Liver (tissue), 9 donors: ENCODE measurements around the gene SRRM1. TPM values are rescaled to one million over a fixed set of nuclear protein-coding genes. Genes with fewer than 3 reads are reported as not detected.

Experiments used
- DNase-seq: peaks from one replicate; pipeline ENCODE4 v3.0.0-alpha.2; 2017; ENCODE audit warnings: low spot score
- H3K27ac ChIP-seq, 2 donors: one replicate each; pipeline ENCODE4 v1.7.0; 2013; ENCODE audit warnings: inconsistent platforms in 2 of 2, low read length in 2 of 2, control low read depth in 1 of 2, low read depth in 1 of 2, mild to moderate bottlenecking in 1 of 2
- H3K27me3 ChIP-seq, 4 donors: one replicate each; pipeline versions ENCODE4 v1.6.1 to v1.7.0; 2013; ENCODE audit warnings: low read length in 3 of 4, inconsistent platforms in 1 of 4, mild to moderate bottlenecking in 1 of 4, moderate library complexity in 1 of 4; ENCODE audit not compliant: control insufficient read depth in 4 of 4, insufficient read depth in 4 of 4
- H3K36me3 ChIP-seq, 4 donors: one replicate each; pipeline versions ENCODE4 v1.6.1 to v1.7.0; 2013; ENCODE audit warnings: low read length in 3 of 4, mild to moderate bottlenecking in 3 of 4, low read depth in 1 of 4, moderate library complexity in 1 of 4; ENCODE audit not compliant: control insufficient read depth in 4 of 4, insufficient read depth in 3 of 4
- H3K4me1 ChIP-seq, 4 donors: one replicate each; pipeline versions ENCODE4 v1.6.1 to v1.7.0; 2013; ENCODE audit warnings: low read length in 3 of 4, mild to moderate bottlenecking in 3 of 4, moderate library complexity in 1 of 4; ENCODE audit not compliant: control insufficient read depth in 4 of 4, insufficient read depth in 4 of 4
- H3K4me3 ChIP-seq, 3 donors: one replicate each; pipeline versions ENCODE4 v1.6.1 to v1.7.0; 2013; ENCODE audit warnings: low read length in 3 of 3, control low read depth in 1 of 3, low read depth in 1 of 3, mild to moderate bottlenecking in 1 of 3
- H3K9ac ChIP-seq, 2 donors: one replicate each; pipeline ENCODE4 v1.7.0; 2013; ENCODE audit warnings: low read length in 2 of 2, mild to moderate bottlenecking in 2 of 2, moderate library complexity in 2 of 2, control low read depth in 1 of 2, low read depth in 1 of 2
- H3K9me3 ChIP-seq, 4 donors: one replicate each; pipeline versions ENCODE4 v1.6.1 to v1.7.0; 2013; ENCODE audit warnings: low read length in 3 of 4; ENCODE audit not compliant: control insufficient read depth in 4 of 4
- EGR1 ChIP-seq, 2 donors: IDR thresholded peaks; 2 replicates each; pipeline ENCODE4 v1.6.1; 2016 to 2018; ENCODE audit warnings: antibody characterized with exemption in 2 of 2, low read depth in 2 of 2
- FOXA1 ChIP-seq: IDR thresholded peaks from 2 replicates; pipeline ENCODE4 v1.6.1; 2016; ENCODE audit warnings: antibody characterized with exemption
- FOXA2 ChIP-seq: IDR thresholded peaks from 2 replicates; pipeline ENCODE4 v1.6.1; 2016; ENCODE audit warnings: antibody characterized with exemption
- GABPA ChIP-seq, 2 donors: IDR thresholded peaks in 1 of 2; conservative IDR thresholded peaks in 1 of 2; 2 replicates each; pipeline ENCODE4 v1.6.1; 2016; ENCODE audit warnings: antibody characterized with exemption in 2 of 2, mild to moderate bottlenecking in 1 of 2, moderate library complexity in 1 of 2
- HNF4A ChIP-seq, 2 donors: conservative IDR thresholded peaks; 2 replicates each; pipeline ENCODE4 v1.6.1; 2016; ENCODE audit warnings: antibody characterized with exemption in 2 of 2, mild to moderate bottlenecking in 2 of 2
- HNF4G ChIP-seq: IDR thresholded peaks from 2 replicates; pipeline ENCODE4 v1.6.1; 2016; ENCODE audit warnings: antibody characterized with exemption
- JUND ChIP-seq, 2 donors: IDR thresholded peaks; 2 replicates each; pipeline ENCODE4 v1.6.1; 2016; ENCODE audit warnings: antibody characterized with exemption in 2 of 2
- NR2F2 ChIP-seq: IDR thresholded peaks from 2 replicates; pipeline ENCODE4 v1.6.1; 2016; ENCODE audit warnings: antibody characterized with exemption
- RAD21 ChIP-seq, 2 donors: IDR thresholded peaks; 2 replicates each; pipeline ENCODE4 v1.6.1; 2016; ENCODE audit warnings: antibody characterized with exemption in 2 of 2, mild to moderate bottlenecking in 2 of 2
- RXRA ChIP-seq, 2 donors: IDR thresholded peaks; 2 replicates each; pipeline ENCODE4 v1.6.1; 2017 to 2018; ENCODE audit warnings: antibody characterized with exemption in 2 of 2, mild to moderate bottlenecking in 1 of 2
- SP1 ChIP-seq: IDR thresholded peaks from 2 replicates; pipeline ENCODE4 v1.6.1; 2018; ENCODE audit warnings: antibody characterized with exemption, mild to moderate bottlenecking
- TAF1 ChIP-seq: conservative IDR thresholded peaks from 2 replicates; pipeline ENCODE4 v1.6.1; 2016; ENCODE audit warnings: antibody characterized with exemption, mild to moderate bottlenecking
- YY1 ChIP-seq: IDR thresholded peaks from 2 replicates; pipeline ENCODE4 v1.6.1; 2016; ENCODE audit warnings: antibody characterized with exemption, mild to moderate bottlenecking
- WGBS: extraction: QIAGEN DNeasy Blood & Tissue Kit; methylation state at CpG from one replicate; pipeline ENCODE4 v1.1.7; 2013; 5-methylcytosine and 5-hydroxymethylcytosine counted together
- polyA plus RNA-seq, 2 donors: library from polyadenylated mRNA; stranded (reverse) in 1 of 2; unstranded in 1 of 2; fragments of 200-250 nt in 1 of 2; fragments of >200 nt in 1 of 2; fragmentation: Nextera tagmentation in 1 of 2; extraction: Ambion mirVana in 1 of 2; gene quantifications; one replicate each; pipeline versions ENCODE4 v1.2.1 to v1.2.3, GENCODE V29; 2013 to 2015
- total RNA-seq, 2 donors: library from RNA; depleted of rRNA; stranded (reverse); fragments of >200 nt; gene quantifications; one replicate each; pipeline ENCODE4 v1.2.3, GENCODE V29; 2014
- TF ChIP-seq, protein P1 (sequence below): IDR thresholded peaks from 2 replicates; pipeline ENCODE4 v1.6.1; 2016; ENCODE audit warnings: antibody characterized with exemption
- TF ChIP-seq, protein P2 (sequence below): IDR thresholded peaks from 2 replicates; pipeline ENCODE4 v1.6.1; 2016; ENCODE audit warnings: antibody characterized with exemption
- TF ChIP-seq, protein P3 (sequence below): IDR thresholded peaks from 2 replicates; pipeline ENCODE4 v1.6.1; 2016; ENCODE audit warnings: antibody characterized with exemption, mild to moderate bottlenecking
- TF ChIP-seq, protein P4 (sequence below): fragments of 150-350 bp; IDR thresholded peaks from 2 replicates; pipeline ENCODE4 v1.5.1; 2017; ENCODE audit warnings: improper control_type of control experiment, low read depth, low read length; ENCODE audit not compliant: missing input control
- TF ChIP-seq, protein P5 (sequence below): IDR thresholded peaks from 2 replicates; pipeline ENCODE4 v1.6.1; 2016; ENCODE audit warnings: antibody characterized with exemption
- donor health status: healthy.
- donor health status: healthy.
- donor health status: healthy.
- donor health status: healthy.
- donor health status: healthy.

SRRM1 gene
- total and polyA plus RNA-seq, 4 donors: 18.4 to 66.0 (median 31.6) TPM

DNA sequence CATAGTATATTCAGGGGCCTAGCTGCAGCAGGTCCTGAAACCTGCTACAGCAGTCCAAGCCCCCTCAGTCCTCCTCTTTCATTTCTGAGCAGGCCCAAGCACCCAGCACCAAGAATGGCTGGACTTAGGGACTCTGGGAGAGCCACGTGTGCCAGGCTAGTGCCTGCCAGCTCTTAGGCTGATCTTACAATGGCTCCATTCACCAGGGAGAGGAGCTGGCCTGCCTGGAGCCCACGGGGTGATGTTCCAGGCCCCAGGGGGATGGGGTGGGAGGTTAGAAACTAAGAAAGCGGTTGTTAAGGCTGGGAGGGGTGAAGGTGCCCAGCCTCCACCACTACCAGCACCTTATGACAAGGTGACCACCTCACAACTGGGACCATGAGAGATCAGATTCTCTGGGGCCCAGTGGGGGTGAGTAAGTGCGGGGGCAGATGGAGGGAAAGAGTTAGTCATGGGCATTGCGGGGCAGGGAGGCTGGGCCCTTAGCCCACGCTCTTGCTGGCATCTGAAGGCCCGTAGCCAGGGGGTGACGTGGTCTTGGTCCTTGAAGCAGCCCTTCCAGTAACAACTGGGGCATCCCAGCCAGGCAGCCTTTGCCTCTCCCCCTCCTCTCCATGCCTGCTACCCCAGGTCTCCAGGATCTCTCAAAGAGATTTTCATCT is 71.9 kb downstream of the SRRM1 start:
- Histone ChIP-seq H3K27ac (no peak overlapping the region), H3K4me3 (no peak overlapping the region), H3K36me3 (no peaks in the 10 kb centered on the region), H3K9ac (no peak overlapping the region), H3K27me3 (no peaks in the 10 kb centered on the region), H3K4me1 (peaks cover 7 to 25% (median 20%) of the 10 kb centered on the region in 4 donors), H3K9me3 (no peaks in the 10 kb centered on the region)
- TF ChIP-seq FOXA1 (no peak), NR2F2 (no peak), YY1 (no peak), HNF4G (no peak), EGR1 (IDR thresholded peaks at IDR 0.05; ENCODE audit: low read depth in 2 of 2) (no peak), SP1 (no peak), HNF4A (conservative IDR thresholded peaks at IDR 0.05) (no peak), JUND (IDR thresholded peaks at IDR 0.05) (no peak), TAF1 (no peak), RXRA (IDR thresholded peaks at IDR 0.05) (no peak), GABPA (IDR thresholded peaks at IDR 0.05 in 1 of 2, conservative IDR thresholded peaks at IDR 0.05 in 1 of 2) (no peak), RAD21 (IDR thresholded peaks at IDR 0.05) (no peak), FOXA2 (no peak)
- TF ChIP-seq, protein P1, sequence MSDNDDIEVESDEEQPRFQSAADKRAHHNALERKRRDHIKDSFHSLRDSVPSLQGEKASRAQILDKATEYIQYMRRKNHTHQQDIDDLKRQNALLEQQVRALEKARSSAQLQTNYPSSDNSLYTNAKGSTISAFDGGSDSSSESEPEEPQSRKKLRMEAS: no peak
- TF ChIP-seq, protein P2, sequence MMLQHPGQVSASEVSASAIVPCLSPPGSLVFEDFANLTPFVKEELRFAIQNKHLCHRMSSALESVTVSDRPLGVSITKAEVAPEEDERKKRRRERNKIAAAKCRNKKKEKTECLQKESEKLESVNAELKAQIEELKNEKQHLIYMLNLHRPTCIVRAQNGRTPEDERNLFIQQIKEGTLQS: no peak
- TF ChIP-seq, protein P3, sequence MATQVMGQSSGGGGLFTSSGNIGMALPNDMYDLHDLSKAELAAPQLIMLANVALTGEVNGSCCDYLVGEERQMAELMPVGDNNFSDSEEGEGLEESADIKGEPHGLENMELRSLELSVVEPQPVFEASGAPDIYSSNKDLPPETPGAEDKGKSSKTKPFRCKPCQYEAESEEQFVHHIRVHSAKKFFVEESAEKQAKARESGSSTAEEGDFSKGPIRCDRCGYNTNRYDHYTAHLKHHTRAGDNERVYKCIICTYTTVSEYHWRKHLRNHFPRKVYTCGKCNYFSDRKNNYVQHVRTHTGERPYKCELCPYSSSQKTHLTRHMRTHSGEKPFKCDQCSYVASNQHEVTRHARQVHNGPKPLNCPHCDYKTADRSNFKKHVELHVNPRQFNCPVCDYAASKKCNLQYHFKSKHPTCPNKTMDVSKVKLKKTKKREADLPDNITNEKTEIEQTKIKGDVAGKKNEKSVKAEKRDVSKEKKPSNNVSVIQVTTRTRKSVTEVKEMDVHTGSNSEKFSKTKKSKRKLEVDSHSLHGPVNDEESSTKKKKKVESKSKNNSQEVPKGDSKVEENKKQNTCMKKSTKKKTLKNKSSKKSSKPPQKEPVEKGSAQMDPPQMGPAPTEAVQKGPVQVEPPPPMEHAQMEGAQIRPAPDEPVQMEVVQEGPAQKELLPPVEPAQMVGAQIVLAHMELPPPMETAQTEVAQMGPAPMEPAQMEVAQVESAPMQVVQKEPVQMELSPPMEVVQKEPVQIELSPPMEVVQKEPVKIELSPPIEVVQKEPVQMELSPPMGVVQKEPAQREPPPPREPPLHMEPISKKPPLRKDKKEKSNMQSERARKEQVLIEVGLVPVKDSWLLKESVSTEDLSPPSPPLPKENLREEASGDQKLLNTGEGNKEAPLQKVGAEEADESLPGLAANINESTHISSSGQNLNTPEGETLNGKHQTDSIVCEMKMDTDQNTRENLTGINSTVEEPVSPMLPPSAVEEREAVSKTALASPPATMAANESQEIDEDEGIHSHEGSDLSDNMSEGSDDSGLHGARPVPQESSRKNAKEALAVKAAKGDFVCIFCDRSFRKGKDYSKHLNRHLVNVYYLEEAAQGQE: no peak
- TF ChIP-seq, protein P4, sequence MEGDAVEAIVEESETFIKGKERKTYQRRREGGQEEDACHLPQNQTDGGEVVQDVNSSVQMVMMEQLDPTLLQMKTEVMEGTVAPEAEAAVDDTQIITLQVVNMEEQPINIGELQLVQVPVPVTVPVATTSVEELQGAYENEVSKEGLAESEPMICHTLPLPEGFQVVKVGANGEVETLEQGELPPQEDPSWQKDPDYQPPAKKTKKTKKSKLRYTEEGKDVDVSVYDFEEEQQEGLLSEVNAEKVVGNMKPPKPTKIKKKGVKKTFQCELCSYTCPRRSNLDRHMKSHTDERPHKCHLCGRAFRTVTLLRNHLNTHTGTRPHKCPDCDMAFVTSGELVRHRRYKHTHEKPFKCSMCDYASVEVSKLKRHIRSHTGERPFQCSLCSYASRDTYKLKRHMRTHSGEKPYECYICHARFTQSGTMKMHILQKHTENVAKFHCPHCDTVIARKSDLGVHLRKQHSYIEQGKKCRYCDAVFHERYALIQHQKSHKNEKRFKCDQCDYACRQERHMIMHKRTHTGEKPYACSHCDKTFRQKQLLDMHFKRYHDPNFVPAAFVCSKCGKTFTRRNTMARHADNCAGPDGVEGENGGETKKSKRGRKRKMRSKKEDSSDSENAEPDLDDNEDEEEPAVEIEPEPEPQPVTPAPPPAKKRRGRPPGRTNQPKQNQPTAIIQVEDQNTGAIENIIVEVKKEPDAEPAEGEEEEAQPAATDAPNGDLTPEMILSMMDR: no peak
- TF ChIP-seq, protein P5, sequence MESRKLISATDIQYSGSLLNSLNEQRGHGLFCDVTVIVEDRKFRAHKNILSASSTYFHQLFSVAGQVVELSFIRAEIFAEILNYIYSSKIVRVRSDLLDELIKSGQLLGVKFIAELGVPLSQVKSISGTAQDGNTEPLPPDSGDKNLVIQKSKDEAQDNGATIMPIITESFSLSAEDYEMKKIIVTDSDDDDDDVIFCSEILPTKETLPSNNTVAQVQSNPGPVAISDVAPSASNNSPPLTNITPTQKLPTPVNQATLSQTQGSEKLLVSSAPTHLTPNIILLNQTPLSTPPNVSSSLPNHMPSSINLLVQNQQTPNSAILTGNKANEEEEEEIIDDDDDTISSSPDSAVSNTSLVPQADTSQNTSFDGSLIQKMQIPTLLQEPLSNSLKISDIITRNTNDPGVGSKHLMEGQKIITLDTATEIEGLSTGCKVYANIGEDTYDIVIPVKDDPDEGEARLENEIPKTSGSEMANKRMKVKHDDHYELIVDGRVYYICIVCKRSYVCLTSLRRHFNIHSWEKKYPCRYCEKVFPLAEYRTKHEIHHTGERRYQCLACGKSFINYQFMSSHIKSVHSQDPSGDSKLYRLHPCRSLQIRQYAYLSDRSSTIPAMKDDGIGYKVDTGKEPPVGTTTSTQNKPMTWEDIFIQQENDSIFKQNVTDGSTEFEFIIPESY: no peak
- DNase-seq: no peak
- WGBS: 93% methylated on average over 8 of the region's 8 CpGs
